CD4-positive, alpha-beta T cell treated with Interleukin-12 subunit alpha and Interleukin-12 subunit beta, for 1 hour (primary cell): ENCODE results near the gene ZNG1A.
A peak's percentile ranks its signal among the peaks of the same experiment; 100 is the strongest.
"Not testable (repeated sequence)": the region's sequence is repeated elsewhere in the genome, so short reads cannot be mapped to it uniquely, and the experiment has no call there.

ENCODE experiments used
- DNase-seq: peaks from one replicate; pipeline ENCODE4 v3.0.0-alpha.2; 2020

The ZNG1A gene

DNA sequence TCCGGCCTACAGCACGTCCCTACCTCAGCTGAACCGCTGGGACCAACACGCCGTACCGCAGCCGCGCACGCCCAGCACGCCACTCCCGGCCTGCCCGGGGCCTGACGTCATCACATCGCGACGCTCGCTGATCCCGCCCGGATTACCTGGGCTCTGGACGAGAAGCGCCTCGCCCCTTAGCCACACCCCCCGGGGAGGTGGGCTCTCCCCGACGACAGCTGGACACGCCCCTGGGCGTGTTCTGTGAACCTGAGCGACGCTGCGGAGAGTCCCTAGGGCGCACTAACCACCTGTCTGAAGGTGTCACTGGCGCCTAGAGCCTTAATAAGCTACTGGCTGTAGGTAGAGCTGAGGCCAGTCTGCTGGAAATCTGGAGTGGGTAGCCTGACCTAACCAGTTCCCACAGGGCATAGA lies at the start of gene ZNG1A:
ZNG1A (minus strand) TSS at position 87 of the 414 bp plus-strand sequence. CDS start 87 bp downstream, outside the sequence.
- DNase-seq, result peak; percentile 91

DNA sequence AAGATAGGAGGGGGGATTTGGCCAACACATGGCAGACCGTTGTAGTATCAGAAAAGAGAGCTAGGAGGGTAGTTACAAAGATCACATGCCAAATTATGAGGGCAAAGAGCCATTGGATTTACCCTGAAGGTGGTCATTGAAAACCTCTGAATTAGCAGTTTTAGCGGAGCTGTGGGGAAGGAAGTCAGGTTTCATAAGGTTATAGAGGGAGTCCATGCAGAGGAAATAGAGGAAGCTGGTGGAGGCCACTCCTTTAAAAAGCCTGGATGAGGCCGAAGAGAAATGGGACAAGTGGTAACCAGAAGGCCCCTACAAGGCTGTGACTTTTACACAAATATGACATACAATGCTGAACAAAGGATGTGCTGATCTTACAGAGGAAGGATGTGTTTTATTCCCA lies 49.0 kb upstream of the ZNG1A start:
- DNase-seq, result no peak

DNA sequence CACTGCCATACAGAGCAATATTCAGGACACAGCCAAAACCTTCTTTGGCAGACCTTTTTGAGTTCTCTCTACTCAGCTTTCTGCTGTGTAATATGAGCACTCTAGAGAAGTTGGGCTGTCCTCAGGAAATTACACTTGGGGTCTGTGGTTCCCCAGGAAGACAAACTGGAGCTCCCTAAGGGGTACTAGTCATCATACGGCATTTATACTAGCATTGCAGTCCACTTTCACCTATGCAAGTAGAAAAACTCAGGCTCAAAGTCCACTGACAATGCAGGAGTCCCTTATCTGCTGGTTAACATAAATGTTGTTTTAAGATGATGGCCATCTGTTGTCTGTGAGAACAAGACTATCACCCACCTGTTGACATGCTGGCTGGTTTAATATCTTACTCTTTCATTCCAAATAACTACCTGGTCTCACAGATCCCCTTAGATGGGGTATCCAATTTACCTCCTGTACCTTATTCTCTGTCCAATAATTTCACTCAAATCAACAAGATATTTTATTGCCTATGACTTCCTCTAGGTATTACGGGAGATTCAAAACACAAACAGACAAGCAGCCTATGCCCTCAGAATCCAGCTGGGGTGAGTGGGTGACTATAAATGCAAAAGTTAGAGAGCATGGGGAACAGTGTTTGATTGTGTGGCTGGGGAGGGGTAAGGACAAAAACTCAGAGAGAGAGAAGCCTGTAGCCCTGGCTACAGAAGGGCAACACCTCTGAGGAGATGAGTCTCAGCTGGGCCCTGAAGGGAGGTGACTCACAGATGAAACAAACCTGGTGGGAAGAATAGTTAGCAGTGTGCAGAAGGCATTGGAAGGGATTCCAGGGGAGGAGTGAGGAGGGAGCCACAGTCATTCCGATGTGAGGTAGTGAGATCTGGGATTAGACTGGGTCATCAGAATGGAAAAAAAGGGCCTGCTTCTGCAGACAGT lies 46.0 kb upstream of the ZNG1A start:
- DNase-seq, result no peak

- DNase-seq, result no peak
Observed at GRCh38 chr9:224026-224425, 45.2 kb upstream of the ZNG1A start.

- no peak for DNase-seq
Observed at GRCh38 chr9:223152-223551, 44.3 kb upstream of the ZNG1A start.

GRCh38 chr9:221989-222776 lies 43.3 kb upstream of the ZNG1A start:
- DNase-seq, result no peak

GRCh38 chr9:219670-220365 lies 41.0 kb upstream of the ZNG1A start:
- DNase-seq, result no peak

GRCh38 chr9:219036-219435 lies 40.2 kb upstream of the ZNG1A start:
- not testable (repeated sequence) for DNase-seq

GRCh38 chr9:217950-218349 lies 39.1 kb upstream of the ZNG1A start:
- no peak for DNase-seq

DNA sequence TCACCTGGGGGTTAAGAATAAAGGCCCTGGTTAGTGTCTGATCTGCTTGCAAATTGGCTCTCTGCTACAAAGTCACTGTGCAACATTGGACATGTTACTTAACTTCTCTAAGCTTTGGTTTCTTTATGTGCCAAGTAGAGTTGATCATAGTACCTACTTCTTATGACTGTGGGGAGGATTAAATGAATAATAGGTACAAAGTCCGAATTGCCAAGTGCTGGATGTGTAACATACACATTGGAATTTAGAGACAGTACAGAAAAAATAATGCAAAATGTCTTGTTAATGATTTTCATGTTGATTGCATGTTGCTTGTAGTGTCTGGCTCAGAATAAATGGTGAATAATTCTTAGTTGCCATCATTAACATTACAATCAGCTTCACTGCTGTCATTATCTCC lies 38.0 kb upstream of the ZNG1A start:
- no peak for DNase-seq

DNA sequence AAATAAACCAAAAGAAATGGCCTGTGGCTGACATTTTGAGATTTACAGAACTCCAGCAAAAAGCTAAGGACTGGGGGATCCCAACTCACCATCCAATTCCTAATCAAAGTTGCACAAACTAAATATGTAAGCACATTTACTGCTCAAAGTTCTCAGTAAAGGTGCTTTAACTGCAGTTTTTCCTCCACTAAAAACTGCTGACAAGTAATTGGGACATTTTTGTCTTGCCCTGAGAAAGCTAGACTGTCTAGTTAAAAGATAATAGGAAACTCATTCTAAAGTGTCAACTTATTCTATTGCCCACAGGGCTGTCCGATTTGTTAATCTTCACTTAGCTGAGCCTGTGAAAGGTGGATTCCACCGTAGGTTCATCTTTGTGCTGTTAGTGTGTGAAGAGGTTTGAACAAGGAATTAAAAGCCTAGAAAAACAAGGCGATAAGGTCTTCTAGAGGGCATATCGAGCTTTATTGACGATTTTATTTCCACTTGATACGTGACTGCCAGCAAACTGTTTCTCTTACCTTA lies 36.8 kb upstream of the ZNG1A start:
- DNase-seq, result no peak

DNA sequence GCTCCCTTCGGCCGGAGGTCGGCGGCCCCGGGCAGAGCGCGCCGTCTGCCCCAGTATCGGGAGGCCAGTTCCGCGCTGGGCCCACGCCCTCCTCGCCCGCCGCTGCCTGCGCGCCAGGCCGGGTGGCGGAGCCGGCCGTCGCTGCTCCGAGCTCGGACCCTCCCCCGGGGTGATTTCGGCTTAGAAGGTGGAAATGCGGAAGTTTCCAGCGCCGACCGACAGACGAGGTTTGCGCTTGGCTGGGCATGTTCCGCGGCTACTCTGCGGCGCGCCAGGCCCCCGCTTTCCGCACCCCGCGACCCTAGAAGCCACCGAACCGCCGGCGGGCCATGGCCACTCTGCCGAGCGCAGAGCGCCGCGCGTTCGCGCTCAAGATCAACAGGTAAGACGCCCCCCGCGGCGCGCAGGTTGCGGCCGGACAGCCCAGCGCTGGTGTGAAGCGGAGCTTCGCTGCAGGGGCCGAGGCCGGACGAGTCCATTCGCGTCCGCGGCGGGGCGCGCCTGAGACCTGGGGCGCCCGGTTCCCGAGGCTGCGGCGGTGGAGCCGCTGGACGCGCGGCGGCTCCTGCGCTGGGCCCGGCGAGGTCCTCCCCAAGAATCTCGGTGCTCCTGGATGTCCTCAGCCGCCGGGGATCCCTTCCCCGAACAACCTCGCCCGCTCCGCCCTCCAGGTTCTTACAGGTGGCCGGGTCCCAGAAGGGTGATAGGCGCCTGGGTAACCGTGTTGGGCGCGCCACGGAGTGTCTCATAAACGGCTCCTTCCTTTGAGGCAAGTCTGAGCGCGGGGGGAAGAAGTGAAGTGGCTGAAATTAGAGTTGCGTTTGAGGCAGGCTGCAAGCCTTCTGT lies 36.0 kb upstream of the ZNG1A start, which contains the start of gene DOCK8:
DOCK8 (plus strand) TSS at position 218 of the 846 bp plus-strand sequence; CDS start at position 330, 112 bp downstream.
- peak; percentile 65 for DNase-seq

GRCh38 chr9:214351-214647 lies 35.4 kb upstream of the ZNG1A start:
- no peak for DNase-seq

DNA sequence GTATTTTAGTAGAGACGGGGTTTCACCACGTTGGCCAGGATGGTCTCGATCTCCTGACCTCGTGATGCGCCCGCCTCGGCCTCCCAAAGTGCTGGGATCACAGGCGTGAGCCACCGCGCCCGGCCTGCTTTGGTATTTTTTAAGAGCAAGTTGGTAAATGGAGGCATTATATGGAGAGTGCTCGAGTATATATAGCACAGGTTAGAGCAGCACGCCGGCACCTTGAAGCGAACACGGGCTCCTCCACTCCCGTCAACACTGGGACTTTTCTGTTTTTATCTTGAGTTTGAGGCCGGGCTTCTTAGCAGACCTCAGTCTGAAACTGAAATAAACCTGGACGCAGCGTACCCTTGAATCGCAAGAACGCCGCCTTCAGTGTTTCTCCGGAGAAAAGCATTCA lies 35.0 kb upstream of the ZNG1A start:
- not testable (repeated sequence) for DNase-seq

DNA sequence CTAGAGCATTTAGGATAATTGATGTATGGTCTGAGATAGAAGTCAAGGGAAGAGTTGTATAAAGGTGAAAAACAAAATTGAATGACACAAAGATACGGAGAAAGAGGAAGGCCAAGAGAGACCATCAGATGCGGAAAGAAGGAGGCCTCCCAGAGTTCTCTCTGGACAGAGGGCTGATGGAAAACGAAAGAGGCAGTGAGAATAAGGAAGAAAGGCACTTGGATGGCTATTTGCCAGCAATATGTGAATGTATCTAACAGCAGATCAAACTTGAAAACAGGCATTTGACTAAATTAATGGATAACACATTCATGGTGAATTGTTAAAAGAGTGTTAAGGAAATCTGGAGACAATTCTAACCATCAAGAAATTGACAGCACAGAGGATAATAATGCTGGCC lies 33.4 kb upstream of the ZNG1A start:
- DNase-seq, result no peak

GRCh38 chr9:211557-211956 lies 32.7 kb upstream of the ZNG1A start:
- no peak for DNase-seq

DNA sequence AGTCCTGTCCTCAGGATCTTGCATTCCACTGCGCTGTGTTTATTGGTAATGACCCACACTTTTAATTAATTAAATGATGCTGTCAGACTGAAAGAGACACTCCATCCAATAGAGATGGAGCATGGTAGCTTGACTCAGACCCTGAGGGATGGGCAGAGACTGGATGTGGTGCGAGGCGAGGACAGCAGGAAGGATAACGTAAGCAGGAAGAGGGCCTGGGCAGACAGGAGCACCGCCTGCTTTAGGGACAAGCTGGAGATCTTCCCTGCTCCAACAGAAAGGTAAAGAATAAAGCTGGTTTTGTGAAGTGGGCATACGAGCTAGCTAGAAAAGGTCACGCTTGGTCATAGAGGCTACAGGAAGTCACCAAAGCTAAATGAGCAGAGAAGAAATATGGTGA lies 32.2 kb upstream of the ZNG1A start:
- DNase-seq, result no peak

DNA sequence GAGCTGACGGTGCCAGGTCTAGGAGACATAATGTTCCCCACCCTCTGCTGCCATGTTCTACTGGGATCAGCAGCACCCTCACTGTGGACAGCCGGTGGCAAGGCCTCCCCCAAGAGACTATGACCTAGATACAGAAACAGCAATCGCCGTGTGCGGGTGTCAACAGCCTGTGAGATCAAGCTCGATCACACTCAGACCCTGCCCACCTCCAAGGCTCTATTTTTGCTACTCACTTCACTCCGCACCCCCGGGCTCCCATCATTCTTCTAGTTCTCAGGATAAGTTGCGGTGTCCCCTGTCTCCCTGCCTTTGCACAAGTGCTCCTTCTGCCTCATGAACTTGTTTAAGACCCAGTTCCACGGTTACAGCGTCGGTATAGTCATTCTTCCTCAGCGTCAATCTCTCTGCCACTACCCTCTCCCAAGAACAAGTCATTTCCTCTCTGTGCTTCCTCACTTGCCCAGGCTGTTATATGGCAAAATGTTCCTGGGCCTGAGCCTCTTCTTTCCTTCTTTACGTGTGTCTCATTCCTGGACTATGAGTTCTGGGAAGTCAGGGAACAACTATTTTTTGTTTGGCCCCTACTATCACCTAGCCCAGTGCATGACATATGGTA lies 30.4 kb upstream of the ZNG1A start:
- DNase-seq, result no peak

DNA sequence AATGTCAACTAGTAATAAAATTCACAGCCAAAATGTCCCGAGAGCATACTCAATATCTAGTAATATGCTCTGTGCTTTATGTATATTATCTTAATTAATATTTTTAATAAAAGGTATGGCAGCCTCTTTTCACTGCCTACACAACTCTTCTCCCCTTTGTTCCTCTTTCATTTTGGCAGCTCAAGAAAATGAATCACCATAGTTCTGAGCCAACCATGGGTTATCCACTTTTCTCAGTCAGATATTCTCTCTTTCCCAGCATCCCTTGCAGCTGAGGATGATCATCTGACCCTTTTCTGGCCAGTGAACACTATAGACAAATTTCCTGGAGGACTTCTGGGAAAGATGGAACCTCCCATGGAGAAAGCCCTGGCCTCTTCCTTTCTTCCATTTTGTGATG lies 27.6 kb upstream of the ZNG1A start:
- DNase-seq, result no peak

- not testable (repeated sequence) for DNase-seq
Observed at GRCh38 chr9:199601-200000, 20.7 kb upstream of the ZNG1A start.

GRCh38 chr9:178140-178825 lies 573 bp downstream of the ZNG1A start:
- peak; percentile 34 for DNase-seq
